GM21367 (cell line): Measurements from ENCODE around the gene CEP41.
"Not testable (repeated sequence)": the region's sequence is repeated elsewhere in the genome, so short reads cannot be mapped to it uniquely, and the experiment has no call there.

Experiments
- ATAC-seq: cut with Tn5 transposase; IDR thresholded peaks from one replicate; pipeline ENCODE4 v1.9.1; 2021; ENCODE audit not compliant: unreplicated experiment

Gene CEP41

DNA sequence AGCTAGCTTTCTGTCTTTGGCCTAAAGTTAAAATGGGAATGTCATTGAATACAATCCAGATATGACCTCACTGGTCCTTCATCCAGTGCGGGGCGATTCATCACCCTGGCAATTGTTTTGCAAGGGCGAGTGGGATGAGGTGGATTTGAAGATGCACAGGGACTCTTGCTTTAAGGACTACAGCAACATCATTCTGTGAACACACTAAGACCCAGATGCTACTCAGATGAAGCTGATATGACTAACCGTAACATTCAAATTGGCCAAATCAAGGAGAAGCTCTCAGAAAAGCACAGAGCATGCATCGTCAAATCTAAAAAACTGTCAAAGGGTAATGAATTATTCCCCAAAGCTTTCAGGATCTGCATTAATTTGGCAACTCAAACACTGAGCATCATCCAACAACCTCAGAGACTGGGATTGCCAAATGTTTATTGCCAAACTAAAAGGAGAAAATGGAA lies 47.7 kb downstream of the CEP41 start:
- ATAC-seq = no peak

DNA sequence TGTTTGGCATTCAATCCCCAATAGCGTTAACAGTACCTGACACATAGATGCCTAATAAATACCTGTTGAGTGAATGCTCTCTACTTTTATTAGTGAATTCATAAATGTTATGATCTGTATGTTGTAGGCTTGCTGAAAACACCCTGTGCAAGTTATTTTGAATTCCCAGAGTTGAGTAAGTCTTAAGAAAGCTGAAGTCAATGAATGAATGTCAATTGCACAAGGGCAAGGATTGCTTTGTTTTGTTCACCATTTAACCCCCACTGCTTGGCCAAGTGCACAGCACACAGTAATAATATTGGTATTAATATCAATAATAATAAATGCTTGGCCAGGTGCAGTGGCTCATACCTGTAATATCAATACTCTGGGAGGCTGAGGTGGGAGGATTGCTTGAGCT lies 50.3 kb downstream of the CEP41 start:
- ATAC-seq = no peak

DNA sequence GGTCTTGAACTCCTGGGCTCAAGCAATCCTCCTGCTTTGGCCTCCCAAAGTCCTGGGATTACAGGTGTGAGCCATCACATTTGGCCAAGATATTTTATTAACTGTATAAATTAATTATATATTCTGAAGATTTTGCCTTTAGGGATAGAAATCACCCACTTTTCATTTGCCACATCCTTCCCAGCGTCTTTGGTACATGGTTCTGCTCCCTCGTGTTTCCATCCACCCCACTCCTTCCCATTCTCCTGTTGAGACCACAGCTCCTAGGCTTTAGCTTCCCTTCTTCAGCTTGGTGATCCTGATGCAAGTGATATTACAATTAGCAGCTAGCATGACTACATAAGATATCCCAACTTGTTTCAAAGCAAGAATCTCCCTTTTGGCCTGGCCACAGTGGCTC lies 52.1 kb downstream of the CEP41 start:
- no peak for ATAC-seq

DNA sequence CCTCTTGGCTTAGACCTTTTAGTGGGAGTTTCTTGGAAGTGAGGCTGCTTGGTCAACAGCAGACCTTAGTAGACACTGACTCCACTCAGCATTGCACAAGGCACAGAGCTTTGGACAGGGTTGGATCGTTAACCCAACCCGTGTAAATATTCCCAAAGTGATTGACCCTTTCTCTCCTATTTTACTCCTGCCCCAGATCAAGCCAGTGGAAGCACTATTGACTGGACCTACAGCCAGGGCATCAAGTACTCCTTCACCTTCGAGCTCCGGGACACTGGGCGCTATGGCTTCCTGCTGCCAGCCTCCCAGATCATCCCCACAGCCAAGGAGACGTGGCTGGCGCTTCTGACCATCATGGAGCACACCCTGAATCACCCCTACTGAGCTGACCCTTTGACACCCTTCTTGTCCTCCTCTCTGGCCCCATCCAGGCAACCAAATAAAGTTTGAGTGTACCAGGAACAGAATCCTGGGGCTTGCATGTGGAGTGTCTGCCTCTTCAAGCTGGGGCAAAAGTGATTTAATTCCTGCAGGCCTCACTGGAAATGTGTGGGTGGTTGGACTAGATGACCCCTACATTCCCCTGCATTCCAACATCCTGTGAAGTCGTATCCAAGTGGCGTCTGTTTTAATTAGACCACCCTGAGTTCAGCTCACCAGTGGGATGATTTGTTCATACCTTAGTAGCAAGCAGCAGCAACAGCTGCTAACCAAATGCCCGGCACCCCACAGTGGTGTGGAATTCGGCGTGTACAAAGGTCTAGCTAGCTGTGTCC lies 53.0 kb downstream of the CEP41 start:
- ATAC-seq = no peak

DNA sequence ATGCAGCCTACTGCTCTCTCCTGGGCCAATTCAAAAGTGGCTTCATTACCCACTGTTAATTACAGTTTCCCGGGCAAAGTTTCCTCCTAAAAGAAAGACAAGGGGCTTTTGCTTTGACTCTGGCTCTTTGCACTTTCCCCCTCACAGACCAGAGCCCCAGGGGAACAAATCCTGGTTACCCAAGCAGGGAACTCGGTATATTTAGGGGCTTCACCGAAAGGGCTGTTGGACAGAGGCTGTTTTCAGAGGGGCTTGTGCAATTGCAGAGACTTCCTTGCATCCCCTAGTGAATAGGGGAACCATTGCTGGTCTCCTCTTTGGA lies 53.5 kb downstream of the CEP41 start:
- no peak for ATAC-seq

DNA sequence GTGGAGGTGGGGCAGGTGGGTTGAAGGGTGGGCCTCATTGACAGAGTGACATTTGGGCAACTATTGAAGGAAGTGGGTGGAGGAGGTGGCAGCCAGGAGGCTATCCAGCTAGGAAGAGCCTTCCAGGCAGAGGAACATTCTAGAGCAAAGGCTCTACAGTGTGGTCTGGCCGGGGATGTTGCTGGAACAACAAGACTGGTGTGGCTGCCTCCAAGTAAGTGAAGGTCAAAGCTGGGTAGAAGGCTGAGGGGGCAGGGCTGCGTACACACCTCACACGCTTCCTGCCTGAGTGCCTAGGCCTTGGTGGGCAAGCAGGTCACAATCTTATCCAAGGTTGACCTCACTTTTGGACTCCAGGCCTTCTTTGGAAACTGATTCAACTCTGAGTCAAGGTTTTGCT lies 53.9 kb downstream of the CEP41 start:
- no peak for ATAC-seq

DNA sequence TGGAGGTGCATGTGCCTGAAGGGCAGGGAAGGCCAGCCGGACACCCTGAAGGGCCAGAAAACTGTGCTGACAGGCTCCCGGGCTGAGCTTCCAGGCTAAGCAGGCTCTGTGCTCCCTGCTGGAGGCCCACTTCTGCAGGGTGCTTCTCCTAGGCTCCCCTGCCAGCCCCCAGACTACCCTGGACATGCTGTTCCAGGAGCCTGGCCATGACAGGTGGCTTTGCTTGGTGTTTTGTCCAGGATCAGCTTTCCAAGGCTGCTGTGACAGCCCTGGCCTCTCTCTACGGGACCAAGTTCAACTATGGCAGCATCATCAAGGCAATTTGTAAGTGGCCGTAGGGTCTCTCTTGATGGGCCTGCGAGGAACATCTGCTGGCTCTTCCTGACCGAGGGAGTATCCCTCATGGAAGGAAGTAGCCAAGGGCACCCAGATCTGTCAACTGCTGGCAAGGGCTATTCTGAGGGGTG lies 55.2 kb downstream of the CEP41 start:
- no peak for ATAC-seq

DNA sequence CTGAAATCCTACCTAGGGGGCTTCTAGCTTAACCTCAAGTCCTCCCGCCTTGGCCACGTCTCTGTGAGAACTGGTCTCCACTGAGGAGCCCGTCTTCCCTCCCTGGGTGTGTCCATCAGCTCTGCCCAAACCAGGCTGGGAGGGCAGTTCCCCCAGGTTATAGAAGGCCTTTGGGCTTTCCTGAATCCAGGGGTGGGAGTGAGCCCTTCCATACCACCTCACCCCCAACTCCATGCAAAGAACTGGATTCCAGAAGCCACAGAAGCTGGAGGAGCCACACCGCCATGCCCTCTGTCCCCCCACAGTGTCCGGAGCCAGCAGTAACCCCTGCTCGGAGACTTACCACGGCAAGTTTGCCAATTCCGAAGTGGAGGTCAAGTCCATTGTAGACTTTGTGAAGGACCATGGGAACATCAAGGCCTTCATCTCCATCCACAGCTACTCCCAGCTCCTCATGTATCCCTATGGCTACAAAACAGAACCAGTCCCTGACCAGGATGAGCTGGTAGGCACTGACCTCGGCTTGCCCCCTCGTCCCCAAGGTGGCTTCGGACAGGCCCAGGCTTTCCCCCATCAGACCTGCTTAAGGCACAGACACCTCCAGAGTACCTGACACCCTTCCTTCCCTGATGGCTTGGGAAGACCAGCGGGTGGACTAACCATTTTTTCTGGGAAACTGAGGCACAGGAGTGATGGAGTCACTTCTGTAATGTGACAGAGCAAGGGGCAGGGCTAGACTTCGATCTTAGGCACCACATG lies 55.8 kb downstream of the CEP41 start:
- no peak for ATAC-seq

DNA sequence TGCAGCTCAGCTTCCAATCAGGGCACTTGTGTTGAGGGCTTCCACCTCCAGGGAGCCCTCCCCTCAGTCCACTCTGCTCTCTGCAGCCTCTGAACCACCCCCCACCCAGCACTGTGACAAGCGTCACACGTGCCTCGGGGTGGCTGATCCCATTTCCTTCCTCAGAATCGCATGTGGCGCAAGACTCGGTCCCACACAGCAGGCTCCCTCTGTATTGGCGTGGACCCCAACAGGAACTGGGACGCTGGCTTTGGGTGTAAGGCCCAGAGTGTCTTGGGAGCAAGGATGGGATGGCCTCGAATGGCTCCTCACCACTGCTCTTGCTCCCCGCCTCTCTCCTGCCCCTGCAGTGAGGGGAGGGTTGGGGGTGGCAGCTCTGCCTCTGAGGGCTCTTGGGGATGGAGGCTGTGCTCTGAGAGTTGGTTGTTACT lies 56.4 kb downstream of the CEP41 start:
- no peak for ATAC-seq

DNA sequence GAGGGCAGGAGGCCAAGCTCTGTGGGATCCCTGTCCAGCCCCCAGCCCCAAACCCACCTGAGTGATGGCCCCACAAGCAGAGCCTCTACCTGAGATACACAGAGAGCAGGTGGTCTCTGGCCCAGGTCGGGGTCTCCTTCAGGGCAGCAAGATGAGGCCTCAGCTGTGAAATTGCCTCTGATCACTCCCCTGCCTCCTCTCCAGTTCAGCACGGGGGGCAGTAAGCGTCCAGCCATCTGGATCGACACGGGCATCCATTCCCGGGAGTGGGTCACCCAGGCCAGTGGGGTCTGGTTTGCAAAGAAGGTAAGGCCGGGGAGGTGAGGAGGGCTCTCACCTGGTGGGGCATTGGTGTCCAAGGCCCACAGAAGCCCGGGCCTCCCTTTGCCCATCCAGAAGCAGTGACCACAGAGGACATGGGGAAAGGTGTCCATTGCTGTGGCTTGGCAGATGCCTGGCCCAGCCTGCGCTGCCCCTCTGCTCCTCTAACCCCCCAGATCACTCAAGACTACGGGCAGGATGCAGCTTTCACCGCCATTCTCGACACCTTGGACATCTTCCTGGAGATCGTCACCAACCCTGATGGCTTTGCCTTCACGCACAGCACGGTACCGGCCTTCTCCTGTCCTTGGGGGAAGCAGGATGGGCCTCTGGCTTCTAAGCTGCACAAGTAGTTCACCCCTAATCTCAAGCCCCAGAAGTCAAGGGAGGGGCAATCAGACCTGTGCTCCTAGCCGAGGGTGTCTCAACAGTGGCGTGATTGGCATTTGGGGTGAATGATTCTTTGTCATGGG lies 57.4 kb downstream of the CEP41 start:
- ATAC-seq = no peak

DNA sequence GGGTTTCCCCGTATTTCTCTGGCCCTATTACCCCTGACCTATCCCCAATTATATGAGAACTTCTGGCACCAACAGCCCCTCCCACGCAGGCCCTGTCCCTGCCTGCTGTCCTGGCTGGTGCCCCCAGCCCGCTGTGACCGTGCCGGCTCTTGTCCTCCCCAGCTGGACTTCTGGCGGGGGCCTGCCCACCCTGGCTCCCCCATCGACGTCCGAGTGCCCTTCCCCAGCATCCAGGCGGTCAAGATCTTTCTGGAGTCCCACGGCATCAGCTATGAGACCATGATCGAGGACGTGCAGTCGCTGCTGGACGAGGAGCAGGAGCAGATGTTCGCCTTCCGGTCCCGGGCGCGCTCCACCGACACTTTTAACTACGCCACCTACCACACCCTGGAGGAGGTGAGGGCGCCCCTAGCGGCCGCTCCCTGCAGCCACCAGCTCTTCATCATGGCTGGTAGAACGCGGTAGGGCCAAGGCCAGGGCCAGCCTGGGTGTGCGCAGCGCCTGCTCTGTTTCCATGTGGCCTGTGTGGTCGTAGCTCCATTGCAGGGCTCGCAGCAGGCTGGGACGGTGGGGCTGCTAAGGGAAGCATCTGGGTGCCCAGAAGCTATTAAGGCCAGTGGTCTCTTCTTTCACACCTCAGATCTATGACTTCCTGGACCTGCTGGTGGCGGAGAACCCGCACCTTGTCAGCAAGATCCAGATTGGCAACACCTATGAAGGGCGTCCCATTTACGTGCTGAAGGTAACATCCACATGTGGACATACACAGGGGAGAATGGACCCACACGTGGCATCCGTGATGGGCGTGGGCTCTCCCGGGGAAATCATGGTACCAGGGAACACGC lies 59.1 kb downstream of the CEP41 start:
- no peak for ATAC-seq

DNA sequence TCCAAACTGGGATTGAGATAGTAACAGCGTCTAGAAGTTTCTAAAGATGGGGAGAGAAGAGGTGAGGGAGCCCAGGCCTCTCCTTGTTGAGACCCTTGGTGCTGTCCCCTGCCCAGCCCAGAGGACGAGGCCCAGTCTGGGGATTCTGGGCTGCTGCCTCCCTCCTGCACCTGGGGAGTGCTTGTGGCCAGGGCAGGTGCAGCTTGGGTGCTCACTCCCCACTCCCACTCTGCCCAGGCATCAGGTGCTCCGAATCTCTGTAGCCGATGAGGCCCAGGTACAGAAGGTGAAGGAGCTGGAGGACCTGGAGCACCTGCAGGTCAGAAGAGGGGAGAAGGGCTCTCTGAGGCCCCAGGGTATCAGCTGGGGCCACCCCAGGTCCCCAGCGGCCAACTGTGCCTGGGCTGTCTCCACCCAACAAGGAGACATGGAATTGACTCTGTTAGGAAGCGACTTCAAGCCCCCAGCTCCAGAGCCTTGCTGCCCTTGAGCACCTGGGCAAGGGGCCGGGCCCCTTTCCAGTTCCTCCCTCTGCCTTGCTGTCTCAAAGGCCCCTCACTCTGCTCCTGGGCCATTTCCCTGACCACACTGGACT lies 59.9 kb downstream of the CEP41 start:
- ATAC-seq = no peak

DNA sequence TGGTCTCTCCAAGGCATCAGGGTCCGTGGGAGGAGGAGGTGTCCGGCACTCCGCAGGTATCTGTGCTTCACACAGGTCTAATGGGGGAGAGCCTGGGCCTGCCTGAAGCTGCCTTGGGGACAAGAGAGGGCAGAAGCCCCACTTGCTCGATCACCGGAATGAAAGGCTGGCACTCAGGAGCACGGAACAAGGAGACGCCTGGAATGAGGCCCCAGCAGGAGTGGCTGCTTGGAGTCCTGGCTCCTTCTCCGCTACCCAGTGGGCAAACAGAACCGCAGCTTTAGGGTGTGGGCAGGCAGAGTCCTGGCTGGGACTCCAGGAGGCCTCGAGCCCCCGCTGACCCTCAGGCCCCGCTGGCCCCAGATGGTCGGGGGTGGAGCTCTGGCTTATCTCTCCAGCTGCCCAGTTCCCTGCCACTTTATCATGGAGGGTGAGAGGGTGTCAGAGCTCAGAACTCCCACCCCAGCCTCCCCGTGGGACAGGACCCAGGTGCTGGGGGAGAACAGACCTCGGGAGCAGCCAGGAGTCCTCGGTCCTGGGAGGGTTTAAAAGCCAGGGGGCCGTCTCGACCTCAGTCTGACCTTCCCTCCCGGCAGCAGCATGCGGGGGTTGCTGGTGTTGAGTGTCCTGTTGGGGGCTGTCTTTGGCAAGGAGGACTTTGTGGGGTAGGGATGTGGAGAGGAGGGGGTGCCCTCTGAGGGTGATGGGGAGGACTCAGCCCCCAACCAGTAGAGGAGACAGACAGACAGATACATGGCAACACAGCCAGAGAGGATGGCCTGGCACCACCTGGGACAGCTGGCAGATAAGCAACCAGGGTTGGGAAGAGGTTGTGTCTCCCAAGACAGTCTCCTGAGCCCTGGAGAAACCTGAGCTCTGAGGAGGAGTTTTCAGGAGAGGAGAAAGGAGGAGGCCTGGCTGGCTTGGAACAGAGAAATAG lies 60.6 kb downstream of the CEP41 start, which contains the start of gene CPA1:
Gene CPA1, plus strand, starts transcription at position 574 of the 940 bp plus-strand sequence. Its CDS starts 27 bp downstream, at position 601.
- ATAC-seq = no peak

DNA sequence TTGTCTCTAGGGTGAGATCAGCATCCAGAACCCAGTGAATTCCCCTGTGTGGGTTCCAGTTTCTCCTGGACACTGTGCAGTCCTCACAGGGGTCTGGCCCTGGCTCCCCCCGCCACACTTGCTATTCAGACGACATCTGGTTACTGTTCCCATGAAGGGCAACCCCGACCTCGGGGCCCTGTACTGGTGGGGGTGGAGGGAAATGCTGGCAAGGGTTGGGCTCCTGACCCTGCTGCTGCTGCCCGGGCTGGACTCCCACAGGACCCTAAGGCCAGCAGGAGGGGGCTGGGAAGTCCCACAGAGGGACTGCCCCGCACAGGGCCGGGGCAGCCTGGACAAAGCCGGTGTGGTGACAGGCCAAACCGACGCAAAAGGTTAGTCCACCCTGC lies 61.3 kb downstream of the CEP41 start:
- no peak for ATAC-seq

DNA sequence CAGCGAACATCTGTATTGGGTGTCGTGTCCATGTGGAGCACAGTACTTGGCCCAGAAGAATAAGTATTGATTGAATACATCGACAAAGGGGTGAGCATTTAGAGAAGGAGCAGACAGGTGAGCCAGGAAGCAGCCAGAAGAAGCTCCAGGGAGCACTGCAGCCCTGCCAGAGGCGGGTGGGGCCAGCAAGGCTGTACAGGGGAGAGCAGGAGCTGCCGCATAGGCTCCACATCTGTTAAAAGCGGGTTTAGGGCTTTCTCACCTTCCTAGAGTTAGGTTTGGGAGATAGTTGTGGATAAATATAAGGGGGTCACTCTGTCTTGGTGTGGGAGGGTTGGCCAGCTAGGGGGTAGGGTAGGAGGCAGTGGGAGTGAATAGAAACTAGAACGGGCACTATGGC lies 61.8 kb downstream of the CEP41 start:
- ATAC-seq = no peak

DNA sequence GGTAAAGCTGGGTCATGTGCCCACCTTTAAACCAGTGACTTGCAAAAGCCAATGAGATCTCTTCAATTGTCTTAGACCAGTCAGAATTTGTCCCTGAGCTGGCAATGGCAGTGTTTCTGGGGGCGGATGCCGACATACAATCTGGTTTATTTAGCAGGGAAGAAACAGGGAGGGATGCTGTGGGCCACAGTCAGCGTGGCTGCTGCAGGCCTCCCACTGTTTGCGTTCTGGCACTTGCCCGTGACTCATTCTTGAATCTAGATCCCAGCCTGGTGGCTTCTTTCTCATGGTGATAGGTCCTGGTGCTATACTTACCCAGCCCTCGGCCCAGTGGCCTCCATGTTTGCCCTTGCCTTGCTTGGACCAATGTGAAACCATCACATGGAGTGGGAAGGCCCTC lies 63.6 kb downstream of the CEP41 start:
- ATAC-seq = no peak

DNA sequence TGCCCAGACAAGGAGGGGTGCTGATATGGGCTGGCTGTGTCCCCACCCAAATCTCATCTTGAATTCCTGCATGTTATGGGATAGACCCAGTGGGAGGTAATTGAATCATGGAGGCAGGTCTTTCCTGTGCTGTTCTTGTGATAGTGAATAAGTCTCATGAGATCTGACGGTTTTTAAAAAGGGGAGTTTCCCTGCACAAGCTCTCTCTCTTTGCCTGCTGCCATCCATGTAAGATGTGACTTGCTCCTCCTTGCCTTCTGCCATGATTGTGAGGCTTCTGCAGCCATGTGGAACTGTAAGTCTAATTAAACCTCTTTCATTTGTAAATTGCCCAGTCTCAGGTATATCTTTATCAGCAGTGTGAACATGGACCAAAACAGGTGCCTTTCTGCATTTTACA lies 64.4 kb downstream of the CEP41 start:
- ATAC-seq = not testable (repeated sequence)

DNA sequence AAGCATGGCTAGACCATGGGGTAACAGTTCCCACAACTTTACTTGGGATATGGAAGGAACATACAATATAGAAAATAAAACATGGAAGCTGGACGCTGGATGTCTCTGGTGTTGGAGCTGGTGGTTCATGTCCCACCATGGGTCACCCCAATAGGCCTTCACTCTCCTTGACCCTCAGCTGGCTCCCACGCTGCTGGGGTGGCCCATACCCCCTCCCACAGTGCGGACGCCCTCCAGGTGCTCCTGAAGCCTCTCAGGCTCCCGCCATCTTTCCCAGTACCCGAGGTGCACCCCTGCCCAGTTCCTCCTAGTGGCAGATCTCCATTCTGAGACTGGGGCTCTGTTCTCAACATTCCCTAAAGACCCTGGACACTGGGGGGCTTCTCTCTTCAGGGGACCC lies 66.3 kb downstream of the CEP41 start:
- no peak for ATAC-seq
